ENCODE results near the gene SRC.

DNA sequence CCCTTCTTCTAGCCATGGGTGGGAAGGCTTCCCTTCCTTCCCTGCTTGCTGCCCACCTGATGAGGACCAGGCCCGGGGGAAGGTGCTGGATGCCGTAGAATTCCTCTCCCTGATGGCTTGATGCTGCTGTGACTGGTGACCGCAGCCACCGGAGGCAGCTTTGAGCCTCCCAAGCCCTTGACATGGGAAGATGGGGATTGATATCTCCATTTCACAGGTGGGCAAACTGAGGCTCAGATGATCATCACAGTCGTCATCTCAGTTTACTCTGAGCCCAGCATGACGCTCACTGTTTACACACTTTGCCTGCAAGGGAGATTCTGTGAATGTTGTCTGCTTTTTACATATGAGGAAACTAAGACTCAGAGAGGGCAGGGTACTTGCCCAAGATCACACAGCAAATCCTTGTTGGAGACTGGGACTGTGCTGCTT, 43.9 kb downstream of the SRC start:
- TF ChIP-seq FOXK2 (IDR thresholded peaks at IDR 0.05) (no peak), ARNT (IDR thresholded peaks at IDR 0.05) (no peak), ELF4 (IDR thresholded peaks at IDR 0.05) (no peak), SP1 (IDR thresholded peaks at IDR 0.05) (no peak), NFRKB (IDR thresholded peaks at IDR 0.05) (no peak), BHLHE40 (IDR thresholded peaks at IDR 0.05; ENCODE audit: borderline replicate concordance) (no peak), HDGF (IDR thresholded peaks at IDR 0.05; ENCODE audit: borderline replicate concordance) (no peak)
